ENCODE results near the gene DIS3L2.
"Not testable (repeated sequence)": the region's sequence is repeated elsewhere in the genome, so short reads cannot be mapped to it uniquely, and the experiment has no call there.

The DIS3L2 gene

DNA sequence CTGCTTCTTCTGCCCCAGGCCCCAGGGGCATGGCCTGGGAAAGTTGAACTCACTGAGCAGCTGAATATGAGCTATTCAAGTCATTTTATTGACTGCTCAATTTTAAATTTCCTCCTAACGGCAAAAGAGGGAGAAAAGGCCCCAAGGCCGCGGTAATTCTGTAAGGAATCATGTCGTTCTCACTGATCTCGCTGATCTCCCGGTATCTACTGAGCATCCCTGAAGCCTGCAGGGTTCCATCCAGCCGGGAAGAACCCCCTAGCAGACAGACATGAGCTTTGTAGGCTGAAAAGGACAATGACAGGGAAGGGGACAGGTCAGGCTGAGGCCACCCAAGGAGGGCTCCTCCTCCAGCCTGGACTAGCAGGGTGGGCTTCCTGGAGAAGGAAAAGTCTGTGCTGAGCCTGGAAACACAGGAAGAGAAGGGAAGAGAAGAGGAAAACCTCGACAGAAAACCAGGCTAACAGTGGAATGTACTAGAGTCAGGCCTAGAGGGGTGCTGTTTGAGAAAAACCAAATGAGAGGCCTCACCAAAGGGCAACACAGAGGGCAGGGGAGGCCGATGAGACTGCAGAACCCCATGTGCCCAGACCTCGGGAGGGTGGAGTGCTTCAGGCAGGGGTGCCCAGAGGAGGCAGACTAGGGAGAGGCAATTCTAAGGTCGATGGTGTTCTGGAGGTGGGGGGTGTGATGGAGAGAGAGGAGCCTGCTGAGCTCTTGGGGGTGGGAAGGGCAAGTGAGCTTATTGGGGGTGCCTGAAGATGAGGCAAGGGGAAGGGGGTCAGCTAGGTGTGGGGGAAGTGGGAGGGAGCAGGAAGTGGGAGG lies 32.4 kb upstream of the DIS3L2 start:
- no peak for DNase-seq (ENCODE audit: low read depth in 2 of 2)

DNA sequence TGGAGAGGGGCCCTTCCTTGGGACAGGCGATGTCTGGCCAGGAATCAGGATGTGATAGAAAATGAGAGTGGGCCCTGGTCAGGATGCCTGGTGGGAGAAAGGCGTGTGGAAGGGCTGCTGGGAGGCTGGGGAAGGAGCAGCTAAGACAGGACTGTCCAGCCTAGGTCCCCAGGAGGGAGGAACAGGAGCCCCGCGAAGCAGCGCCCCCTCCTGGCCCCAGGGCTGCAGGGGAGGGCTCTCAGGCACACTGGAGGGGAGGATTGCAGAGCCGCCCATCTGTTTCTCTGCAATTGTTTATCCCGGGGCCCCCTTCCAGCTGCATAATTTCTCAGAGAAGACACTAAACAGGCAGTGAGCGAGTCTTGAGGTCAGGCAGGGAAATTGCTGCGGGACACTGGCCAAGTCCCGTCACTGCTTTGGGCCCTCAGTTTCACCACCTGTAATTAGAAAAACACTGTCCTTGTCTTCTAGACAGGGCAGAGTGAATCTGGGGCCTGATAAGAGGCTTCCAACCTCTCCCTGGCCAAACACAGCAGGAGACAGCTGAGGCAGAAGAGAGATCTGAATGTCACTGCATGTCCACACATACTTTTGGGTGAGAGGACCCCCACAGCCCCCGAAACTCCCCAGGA lies 31.4 kb upstream of the DIS3L2 start:
- no peak for DNase-seq (ENCODE audit: low read depth in 2 of 2)

DNA sequence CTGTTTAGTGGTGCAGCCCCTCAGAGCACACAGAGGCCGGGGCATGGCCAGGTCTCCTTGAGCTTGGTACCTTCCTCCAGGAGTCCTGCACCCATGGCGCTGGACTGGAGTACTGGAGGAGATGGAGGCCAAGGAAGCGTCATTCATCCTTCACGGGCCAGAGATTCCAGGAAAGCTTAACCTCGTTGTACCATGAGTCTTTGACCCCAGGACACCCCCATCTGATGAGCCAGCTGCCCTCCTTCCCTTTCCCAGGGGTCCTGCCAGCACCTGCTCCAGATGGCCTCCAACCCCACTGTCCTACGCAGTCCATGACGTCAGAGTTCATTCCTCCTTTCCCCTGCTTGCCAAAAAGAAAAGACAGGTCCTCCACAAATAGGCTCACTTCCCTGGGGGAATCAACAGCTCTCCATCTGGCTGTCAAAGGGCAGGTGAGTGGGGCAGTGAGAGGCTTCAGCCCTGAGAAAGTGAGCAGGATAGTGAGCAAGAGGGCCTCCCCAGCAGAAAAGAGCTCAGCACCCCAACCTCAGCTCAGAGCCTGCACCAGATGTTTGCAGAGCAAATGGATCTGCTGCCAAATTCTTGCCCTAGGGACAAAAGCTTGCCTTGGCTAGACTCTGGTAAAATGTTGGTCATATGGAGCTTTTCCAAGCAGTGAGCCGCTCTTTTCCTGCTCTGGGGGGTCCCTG lies 30.8 kb upstream of the DIS3L2 start:
- no peak for DNase-seq (ENCODE audit: low read depth in 2 of 2)

DNA sequence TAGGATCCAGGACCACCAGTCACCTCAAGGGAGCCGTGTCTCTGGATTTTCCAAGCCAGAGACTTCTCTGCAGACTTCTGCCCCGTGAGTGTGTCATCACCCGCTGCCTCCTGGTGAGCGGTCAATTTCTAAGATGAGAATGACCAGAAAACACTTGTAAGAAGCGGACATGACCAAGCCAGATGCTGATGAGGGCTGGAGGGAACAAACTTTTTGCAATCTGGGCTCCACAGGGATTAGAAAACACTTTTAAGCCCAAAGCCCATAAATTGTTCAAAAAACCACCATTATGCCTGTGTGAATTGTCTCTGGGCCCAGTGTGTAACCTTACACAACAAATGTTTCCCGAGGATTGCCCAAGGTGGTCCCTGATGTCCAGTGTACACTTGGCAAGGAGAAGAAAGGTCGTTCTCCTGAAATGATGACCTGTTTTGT lies 30.0 kb upstream of the DIS3L2 start:
- DNase-seq (ENCODE audit: low read depth in 2 of 2): no peak

DNA sequence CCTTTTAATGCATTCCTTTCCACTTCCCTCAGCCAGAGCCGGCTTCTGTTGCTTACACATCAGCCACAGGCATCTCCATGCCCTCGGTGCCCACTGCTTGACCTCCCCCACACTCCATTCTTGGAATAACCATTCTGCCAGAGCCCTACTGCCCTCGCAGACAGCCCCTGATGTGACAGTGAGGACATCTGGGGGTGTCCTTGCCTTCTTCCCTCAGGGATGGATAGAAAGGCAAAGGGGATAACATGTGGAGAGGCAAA lies 28.9 kb upstream of the DIS3L2 start:
- no peak for DNase-seq (ENCODE audit: low read depth in 2 of 2)

DNA sequence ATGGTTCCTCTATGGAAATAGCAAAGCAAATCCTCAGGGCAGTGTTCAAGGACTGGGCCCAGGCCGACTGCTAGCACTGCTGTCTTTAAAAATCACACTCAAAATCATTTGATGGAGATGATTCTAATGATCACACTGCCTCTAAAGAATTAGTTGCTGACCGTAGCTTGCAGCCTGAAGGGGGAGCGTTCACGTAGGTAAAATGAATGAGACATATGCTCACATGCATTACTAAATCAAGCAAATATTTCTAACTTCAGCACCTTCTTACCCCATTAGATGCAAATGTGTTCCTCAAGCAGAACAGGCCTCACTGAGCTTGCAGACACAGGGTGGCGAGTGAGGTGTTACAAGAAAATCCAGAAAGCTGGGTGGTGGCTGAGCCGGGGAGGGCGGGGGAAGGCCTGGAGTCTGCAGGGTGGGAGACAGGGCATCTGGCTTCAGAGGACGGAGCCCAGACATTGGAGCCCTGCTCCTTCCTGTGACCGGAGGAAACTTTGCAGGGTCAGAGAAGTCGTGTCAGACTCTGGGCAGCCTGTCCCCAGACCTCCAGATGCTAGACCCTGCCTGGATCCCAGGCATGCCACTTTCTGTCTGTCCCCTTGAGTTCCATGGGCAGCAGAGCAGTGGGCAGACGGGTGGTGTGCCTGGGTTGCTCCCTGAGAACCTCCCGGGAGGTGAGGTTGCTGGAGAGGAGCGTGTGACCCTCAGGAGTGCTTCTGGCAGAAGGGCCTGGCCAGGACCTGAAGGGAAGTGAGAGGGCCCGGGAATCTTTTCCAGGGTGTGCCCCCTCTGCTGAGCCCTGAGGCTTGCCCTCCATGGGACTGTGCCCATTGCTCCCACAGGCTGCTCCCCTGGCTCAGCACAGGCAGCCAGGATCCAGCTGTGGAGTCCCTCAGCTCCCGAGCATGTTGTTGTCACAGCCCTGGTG lies 28.3 kb upstream of the DIS3L2 start:
- no peak for DNase-seq (ENCODE audit: low read depth in 2 of 2)

DNA sequence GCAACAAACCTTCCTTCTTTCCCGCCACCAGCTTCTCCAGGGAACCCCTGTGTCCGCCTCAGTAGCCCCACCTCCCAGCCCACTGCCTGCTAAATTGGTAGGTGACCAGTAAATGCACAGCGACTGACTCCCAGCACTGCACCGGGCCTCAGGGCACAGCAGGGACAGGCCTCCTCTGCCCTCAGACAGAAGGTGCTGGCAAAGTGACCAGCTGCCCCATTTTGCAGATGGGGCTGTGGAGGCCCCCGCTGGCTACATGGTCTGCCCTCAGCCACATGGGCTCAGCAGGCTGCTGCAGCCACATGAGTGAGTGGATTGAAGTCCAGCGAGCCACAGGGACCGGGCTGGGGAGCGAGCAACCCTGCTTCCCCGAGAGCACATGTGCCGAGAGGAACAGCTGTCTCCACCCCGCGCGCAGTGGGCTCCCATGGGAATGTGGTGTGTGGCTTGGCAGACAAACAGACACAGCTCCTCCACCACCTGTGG lies 27.6 kb upstream of the DIS3L2 start:
- no peak for DNase-seq (ENCODE audit: low read depth in 2 of 2)

DNA sequence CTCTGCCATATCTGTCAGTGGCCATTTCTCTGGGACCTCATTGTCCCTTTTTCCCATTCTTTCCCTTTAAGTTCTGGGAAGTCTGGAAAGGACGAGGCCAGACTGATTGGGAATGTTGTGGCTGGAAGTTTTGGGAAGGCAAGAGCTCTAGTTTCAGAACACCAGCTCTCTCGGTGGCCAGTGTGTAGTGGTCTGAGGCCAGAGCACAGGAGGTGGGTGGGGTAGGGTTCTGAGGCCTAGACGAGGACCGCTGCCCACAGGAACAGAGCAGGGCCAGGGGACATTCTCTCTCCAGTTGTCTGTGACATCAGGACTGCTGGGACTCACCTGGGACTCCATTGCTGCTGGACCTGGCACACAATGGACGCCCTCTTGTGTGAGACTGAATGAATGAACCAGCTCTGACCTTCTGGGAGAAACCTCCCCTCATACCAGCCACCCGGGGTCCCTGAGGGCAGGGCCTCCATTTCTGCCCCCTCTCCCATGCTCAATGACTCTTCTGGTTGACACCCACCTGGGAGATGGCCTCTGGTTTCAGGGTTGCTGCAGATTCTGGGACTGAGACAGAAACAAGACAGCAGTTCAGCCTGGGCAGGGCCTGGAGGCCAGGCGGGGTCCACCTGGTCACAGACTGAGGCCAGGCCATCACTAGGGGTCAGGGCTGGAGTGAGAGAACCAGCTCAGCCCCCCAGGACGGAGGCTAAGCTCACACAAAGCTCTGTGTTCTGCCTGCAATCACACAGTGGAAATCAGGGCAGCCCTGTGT lies 26.9 kb upstream of the DIS3L2 start:
- DNase-seq (ENCODE audit: low read depth in 2 of 2): no peak

DNA sequence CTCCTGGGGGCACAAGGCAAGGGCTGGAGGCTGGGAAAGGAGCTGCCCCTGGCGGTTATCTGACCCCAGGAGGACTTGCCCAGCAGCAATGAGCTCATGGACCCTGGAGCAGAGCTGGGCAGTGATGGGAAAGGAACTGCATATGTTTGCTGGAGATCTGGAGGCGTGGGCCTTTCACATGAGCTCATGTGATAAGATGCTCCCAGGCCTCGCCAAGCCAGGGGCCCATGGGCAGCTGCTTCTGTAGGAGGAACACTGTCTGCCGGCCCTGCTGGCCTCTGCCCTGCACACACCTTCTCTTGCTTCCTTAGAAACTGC lies 26.3 kb upstream of the DIS3L2 start:
- no peak for DNase-seq (ENCODE audit: low read depth in 2 of 2)

DNA sequence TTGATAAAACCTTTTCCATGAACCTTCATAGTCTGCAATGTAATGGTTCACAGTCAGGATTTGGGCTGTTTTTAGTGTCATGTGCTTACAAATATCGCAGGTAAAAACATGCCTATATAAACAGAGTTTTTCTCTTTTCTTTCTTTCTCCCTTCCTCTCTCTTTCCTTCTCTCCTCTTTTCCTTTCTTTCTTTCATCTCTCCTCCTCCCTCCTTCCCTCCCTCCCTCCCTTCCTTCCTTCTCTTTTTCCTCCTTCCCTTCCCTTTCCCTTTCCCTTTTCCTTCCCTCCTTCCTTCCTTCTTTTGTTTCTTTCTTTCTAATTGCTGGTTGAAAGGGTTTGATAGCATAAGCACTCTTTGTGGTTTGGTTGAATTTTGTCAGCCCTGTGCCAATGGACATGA lies 25.7 kb upstream of the DIS3L2 start:
- no peak for DNase-seq (ENCODE audit: low read depth in 2 of 2)

DNA sequence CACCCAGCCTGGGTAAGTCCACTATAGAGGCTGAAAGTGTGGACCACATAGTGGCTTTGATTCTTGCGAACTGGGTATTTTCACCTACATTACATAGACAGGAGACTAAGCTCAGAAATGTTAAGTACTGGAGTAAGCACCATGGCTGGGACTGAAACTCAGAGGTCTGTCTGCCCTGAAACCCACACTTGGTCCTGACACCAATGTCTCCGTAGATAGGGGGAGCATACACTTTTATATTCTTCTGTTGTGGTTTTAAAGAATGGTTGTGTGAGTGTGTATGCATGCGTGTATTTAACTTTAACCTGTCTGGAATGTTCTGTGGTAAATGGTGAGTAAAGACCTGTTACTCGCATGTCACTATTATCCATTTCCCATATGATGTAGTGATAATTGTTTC lies 25.0 kb upstream of the DIS3L2 start:
- no peak for DNase-seq (ENCODE audit: low read depth in 2 of 2)

DNA sequence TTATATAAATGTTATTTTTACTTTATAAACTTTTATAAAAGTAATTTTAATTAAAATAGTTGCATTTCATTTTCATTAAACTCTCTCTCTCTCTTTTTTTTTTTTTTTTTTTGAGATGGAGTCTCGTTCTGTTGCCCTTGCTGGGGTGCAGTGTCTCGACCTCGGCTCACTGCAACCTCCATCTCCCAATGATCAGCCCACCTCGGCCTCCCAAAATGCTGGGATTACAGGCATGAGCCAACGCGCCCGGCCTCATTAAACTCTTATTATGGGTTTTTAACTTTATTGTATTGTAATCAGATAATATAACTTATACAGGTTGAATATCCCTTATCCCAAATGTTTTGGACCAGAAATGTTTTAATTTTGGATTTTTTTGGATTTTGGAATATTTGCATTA lies 24.5 kb upstream of the DIS3L2 start:
- no peak for DNase-seq (ENCODE audit: low read depth in 2 of 2)

DNA sequence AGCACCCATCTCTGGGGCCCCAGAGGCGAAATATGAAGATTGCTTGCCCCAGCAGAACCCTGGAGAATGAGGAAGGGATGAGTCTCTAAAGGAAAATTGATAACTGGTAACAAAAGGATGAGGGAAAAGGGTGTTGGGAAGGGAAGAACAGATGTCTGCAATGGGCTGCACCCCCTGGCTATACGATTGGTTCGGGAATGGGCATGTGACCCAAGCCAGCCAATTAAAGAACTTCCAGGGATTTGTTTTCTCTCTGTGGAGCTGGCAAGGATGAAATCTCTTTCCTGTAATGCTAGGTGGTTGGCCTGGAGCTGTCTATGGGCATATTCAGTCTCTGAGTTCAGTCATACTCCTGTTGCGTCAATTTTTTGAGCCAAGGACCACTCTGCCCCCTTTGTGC lies 22.5 kb upstream of the DIS3L2 start:
- no peak for DNase-seq (ENCODE audit: low read depth in 2 of 2)

DNA sequence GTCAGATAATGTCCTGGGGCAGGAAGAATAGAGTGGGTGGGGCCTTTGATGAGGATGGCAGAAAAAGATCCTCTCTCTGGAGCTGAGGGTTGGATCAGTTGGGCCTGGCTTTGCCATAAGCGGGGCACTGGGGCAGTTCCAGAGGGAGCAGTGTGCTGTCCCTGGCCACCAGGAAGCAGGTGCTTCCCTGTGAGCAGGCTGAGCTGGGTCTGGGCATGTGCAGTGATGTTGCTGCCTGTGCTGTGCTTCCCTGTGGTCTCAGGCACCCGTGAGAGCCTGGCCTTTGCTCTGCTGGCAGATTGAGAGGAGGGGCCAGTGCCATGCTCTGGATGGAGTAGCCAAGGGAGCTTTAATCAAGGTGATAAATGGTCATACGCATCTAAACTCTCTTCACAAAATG lies 20.7 kb upstream of the DIS3L2 start:
- no peak for DNase-seq (ENCODE audit: low read depth in 2 of 2)

DNA sequence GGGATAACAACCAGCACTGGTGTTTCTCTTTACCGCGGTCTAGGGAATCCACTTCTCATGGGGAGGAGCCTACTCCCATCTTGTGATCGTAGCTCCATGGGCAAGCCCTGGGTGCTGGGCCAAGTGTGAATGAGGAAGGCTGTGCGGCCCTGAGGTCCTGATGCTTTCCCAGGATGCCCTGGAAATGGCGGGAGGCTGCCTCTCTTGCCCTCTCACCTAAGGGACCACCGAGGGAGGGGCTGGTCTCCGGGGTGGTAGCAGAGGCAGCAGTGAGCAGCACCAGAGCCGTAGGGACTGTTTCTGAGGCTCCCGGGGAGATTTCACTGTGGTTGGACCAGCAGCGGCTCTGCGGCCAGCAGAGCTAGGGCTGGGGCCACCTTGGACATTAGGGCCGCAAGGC lies 19.8 kb upstream of the DIS3L2 start:
- no peak for DNase-seq (ENCODE audit: low read depth in 2 of 2)

DNA sequence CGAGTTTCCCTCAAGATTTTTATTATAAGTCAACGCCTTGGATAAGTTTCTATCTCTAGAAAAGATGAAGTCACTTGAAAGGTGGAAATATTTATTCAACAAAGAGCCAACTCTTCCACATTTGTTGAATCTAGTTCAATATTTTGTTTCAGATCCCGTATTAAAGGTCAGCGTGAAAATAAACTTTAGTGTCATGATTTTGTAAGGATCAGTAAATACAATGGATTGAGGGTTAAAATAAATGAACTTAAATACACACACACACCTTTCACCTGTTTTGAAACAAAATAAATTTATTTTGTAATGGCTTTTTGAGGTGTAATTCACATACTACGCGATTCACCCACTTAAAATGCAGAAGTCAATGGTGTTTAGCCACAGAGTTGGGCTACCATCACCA lies 19.3 kb upstream of the DIS3L2 start:
- no peak for DNase-seq (ENCODE audit: low read depth in 2 of 2)

DNA sequence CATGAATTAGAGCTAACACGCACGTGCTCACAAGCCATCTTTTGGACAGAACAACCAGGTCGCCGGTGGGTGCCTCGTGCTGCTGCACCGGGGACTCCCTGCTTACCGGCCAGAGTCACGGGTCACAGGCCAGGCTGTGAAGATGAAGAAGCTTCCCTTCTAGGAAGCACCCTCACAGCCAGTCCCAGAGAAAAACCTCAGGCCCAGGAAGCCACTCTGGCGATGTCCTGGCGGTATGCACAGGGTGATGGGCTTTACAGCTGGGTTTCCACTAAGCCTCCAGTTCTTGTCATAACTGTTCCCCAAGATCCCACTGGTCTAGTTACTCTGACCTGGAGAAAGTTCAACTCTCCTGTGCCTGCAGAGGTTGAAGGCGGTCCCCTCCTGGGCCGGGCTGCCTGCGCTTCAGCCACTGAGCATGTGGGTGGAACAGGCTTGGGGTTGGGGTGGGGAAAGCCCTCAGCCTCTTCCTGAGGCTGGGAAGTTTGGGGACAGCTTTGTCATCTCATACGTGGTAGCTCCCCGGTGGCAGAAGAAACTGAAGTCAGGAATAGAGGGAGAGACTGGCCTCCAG lies 15.2 kb upstream of the DIS3L2 start:
- no peak for DNase-seq (ENCODE audit: low read depth in 2 of 2)

DNA sequence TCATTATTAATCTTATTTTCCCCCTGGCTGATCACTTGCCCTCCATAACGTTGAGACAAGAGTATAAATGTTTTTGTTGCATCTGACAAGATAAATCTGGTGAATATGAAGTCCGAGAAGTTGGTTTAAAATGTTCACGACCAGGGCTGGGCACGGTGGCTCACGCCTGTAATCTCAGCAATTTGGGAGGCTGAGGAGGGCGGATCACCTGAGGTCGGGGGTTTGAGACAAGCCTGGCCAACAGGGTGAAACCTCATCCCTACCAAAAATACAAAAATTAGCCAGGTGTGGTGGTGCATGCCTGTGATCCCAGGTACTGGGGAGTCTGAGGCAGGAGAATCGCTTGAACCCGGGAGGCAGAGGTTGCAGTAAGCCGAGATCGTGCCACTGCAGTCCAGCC lies 14.4 kb upstream of the DIS3L2 start:
- DNase-seq (ENCODE audit: low read depth in 2 of 2): not testable (repeated sequence)

DNA sequence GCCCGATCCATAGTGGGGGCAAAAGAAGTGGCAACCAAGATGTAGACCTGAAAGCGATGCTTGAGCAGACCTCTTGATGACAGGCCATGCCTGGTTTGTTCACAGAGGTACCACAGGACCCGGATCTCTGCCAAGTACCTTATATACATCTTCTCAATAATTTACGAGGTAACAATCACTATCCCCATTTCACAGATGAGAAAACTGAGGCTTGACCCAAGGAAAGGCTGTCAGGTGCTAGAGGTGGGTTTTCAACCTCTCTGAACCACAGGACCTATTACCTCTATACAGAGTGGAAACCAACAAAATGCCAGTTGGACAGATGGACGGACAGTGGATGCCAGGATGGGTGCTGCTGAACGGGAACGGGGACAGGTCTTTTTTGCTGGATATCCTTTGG lies 13.8 kb upstream of the DIS3L2 start:
- DNase-seq (ENCODE audit: low read depth in 2 of 2): no peak

DNA sequence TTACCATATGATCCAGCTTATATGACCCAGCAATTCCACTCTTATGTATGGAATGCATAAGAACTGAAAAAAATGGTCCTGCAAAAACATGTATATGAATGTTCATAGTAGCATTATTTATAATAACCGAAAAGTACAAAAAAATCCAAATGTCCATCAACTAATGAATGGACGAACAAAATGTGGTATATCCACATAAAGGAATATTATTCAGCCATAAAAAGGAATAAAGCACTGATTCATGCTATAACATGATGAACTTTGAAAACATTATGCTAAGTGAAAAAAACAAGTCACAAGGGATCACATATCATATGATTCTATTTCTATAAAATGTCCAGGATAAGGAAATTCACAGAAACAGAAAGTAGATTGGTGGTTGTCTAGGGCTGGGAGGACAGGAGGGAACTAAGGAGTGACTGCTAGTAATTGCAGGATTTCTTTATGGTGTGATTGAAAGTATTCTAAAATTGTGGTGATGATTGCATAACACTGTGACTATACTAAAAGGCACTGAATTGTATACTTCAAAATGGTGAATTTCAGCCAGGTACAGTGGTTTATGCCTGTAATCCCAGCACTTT lies 10.0 kb upstream of the DIS3L2 start:
- no peak for DNase-seq (ENCODE audit: low read depth in 2 of 2)

Measured in stimulated activated CD8-positive, alpha-beta memory T cell treated with anti-CD3 and anti-CD28 coated beads, Interleukin-7, amount 100 ng/mL, for 4 hours (primary cell).